ENCODE results near the gene NRN1L. TPM values are rescaled to one million over a fixed set of nuclear protein-coding genes. Genes with fewer than 3 reads are reported as not detected.
"Not testable (repeated sequence)": the region's sequence is repeated elsewhere in the genome, so short reads cannot be mapped to it uniquely, and the experiment has no call there.

The NRN1L gene
- total RNA-seq, 4 donors from 2014 or later, result 0.99 to 1.7 TPM; not detected in 2

DNA sequence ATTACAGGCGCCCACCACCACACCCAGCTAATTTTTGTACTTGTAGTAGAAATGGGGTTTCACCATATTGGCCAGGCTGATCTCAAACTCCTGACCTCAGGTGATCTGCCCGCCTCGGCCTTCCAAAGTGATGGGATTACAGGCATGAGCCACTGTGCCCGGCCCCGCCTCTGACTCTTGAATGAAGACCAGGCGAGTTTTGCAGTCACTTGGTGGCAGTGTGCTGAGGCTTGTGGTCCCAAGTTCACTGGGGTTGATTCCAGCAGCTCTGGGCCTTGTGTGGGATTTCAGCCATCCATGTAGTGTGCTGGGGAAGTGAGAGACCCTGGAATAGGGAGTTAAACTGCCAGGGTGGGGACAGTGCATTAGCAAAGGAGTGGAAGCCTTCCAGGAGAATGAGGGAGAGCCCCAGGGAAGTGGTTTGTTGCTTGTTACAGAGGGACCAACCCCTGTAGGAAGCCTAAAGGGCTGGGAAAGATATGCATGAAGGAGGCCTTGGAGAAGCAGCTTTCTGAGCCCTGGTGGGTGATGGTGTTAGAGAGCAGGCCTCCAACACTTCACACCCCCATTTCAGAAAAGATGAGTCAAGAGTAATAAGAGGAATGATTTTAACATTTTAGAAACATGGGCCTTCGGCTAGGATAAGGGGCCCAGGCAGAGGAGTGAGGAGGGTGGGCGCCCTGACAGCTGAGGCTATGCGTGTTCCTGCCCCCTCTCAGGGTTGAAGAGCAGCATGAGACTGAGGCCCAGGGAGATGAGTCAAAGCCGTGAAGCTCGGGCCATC lies 22.9 kb downstream of the NRN1L start:
- no peak for TF ChIP-seq POLR2AphosphoS5 (IDR thresholded peaks at IDR 0.05)
- TF ChIP-seq EP300 (IDR thresholded peaks at IDR 0.05), result no peak
- TF ChIP-seq POLR2A (IDR thresholded peaks at IDR 0.05; ENCODE audit: low read depth), result no peak
- TF ChIP-seq CTCF (IDR thresholded peaks at IDR 0.05), result no peak
- peaks cover 12 to 71% (median 36%) of the 10 kb centered on the region in 4 donors for H3K36me3 ChIP-seq
- H3K27ac ChIP-seq (replicated peaks in 1 of 4), result no peak overlapping the region
- peaks cover 0 to 13% (median 3%) of the 10 kb centered on the region in 4 donors for H3K4me1 ChIP-seq
- H3K27me3 ChIP-seq, result no peaks in the 10 kb centered on the region
- H3K9me3 ChIP-seq, result no peaks in the 10 kb centered on the region
- intact Hi-C loops (cut with DNase I), result no loop called here
- 84% methylated on average over 10 of the region's 11 CpGs for WGBS
- DNase-seq (ENCODE audit: extremely low spot score), result no peak
- no peak overlapping the region for H3K4me3 ChIP-seq

GRCh38 chr16:67909056-67909742 lies 24.5 kb downstream of the NRN1L start:
- no peaks in the 10 kb centered on the region for H3K27me3 ChIP-seq
- TF ChIP-seq CTCF (IDR thresholded peaks at IDR 0.05) (no peak), POLR2A (IDR thresholded peaks at IDR 0.05; ENCODE audit: low read depth) (no peak), EP300 (IDR thresholded peaks at IDR 0.05) (no peak), POLR2AphosphoS5 (IDR thresholded peaks at IDR 0.05) (no peak)
- intact Hi-C loops (cut with DNase I), result no loop called here

DNA sequence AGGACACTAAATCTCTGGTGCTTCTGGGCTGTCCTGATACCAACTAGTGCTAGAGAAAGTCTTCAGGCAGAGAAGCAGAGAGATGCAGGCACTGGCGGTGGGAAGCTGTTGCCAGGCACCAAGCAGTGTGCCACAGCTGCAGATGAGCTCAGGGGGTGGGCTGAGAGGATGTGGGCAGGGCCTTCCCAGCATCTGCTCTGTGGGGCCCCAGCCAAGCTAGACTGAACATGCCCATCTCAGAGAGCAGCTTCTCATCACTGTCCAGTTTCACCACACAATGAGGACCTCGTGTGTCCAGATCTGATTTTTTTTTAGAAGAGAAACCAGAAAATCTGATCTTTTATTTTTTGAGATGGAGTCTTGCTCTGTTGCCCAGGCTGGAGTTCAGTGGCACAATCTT lies 25.5 kb downstream of the NRN1L start:
- Histone ChIP-seq H3K27me3 (no peaks in the 10 kb centered on the region), H3K36me3 (peaks cover 12 to 69% (median 45%) of the 10 kb centered on the region in 4 donors), H3K27ac (replicated peaks in 1 of 4) (no peak overlapping the region), H3K4me3 (no peak overlapping the region), H3K9me3 (no peaks in the 10 kb centered on the region), H3K4me1 (peaks cover 0 to 6% (median 1%) of the 10 kb centered on the region in 4 donors)
- intact Hi-C loops (cut with DNase I), result no loop called here
- TF ChIP-seq POLR2AphosphoS5 (IDR thresholded peaks at IDR 0.05) (no peak), POLR2A (IDR thresholded peaks at IDR 0.05; ENCODE audit: low read depth) (no peak), CTCF (IDR thresholded peaks at IDR 0.05) (no peak), EP300 (IDR thresholded peaks at IDR 0.05) (no peak)
- no peak for DNase-seq (ENCODE audit: extremely low spot score)
- 60% methylated on average over 2 of the region's 2 CpGs for WGBS

More at GRCh38 chr16:67909056-67909742, 24.5 kb downstream of the NRN1L start:
- Histone ChIP-seq H3K36me3 (peaks cover 12 to 68% (median 43%) of the 10 kb centered on the region in 4 donors), H3K27ac (replicated peaks in 1 of 4) (no peak overlapping the region), H3K4me3 (no peak overlapping the region), H3K9me3 (no peaks in the 10 kb centered on the region), H3K4me1 (peaks cover 0 to 5% (median 0%) of the 10 kb centered on the region in 4 donors)
- 94% methylated on average over 21 of the region's 36 CpGs for WGBS
- DNase-seq (ENCODE audit: extremely low spot score), result no peak

GRCh38 chr16:67914758-67915495 lies 30.2 kb downstream of the NRN1L start:
- intact Hi-C loops (cut with DNase I), result no loop called here
- H3K36me3 ChIP-seq, result peaks cover 0 to 58% (median 38%) of the 10 kb centered on the region in 4 donors
- H3K9me3 ChIP-seq, result no peaks in the 10 kb centered on the region
- no peak for TF ChIP-seq POLR2A (IDR thresholded peaks at IDR 0.05; ENCODE audit: low read depth)
- H3K27ac ChIP-seq (replicated peaks in 1 of 4), result no peak overlapping the region
- DNase-seq (ENCODE audit: extremely low spot score), result no peak
- no peaks in the 10 kb centered on the region for H3K27me3 ChIP-seq
- 86% methylated on average over 5 of the region's 7 CpGs for WGBS
- no peak overlapping the region for H3K4me3 ChIP-seq
- H3K4me1 ChIP-seq, result peaks cover 36 to 53% (median 41%) of the 10 kb centered on the region in 4 donors

GRCh38 chr16:67915496-67915769 lies 30.7 kb downstream of the NRN1L start:
- 89% methylated on average over 2 of the region's 2 CpGs for WGBS

More at GRCh38 chr16:67915496-67915769, 30.7 kb downstream of the NRN1L start:
- Histone ChIP-seq H3K36me3 (peaks cover 0 to 53% (median 36%) of the 10 kb centered on the region in 4 donors), H3K4me1 (peaks cover 40 to 58% (median 46%) of the 10 kb centered on the region in 4 donors)
- intact Hi-C loops (cut with DNase I); H3K27me3 ChIP-seq; DNase-seq (ENCODE audit: extremely low spot score); H3K27ac ChIP-seq (replicated peaks in 1 of 4); H3K9me3 ChIP-seq; H3K4me3 ChIP-seq: not testable (repeated sequence)

Measured in esophagus muscularis mucosa (tissue), 4 donors.